ENCODE data around the gene OR2M7. TPM values are rescaled to one million over a fixed set of nuclear protein-coding genes. Genes with fewer than 3 reads are reported as not detected.

OR2M7 gene
- total and polyA plus RNA-seq, 2 donors (not counting 3 experiments of a cell fraction or from before 2014, with no cell fraction given), result not detected

- Histone ChIP-seq H3K4me1 (ENCODE audit: control insufficient read depth, extremely low read depth, insufficient read depth, low read length) (no peaks in the 10 kb centered on the region), H3K27me3 (ENCODE audit: control insufficient read depth in 2 of 2, insufficient read depth in 2 of 2, low read length in 2 of 2) (no peaks in the 10 kb centered on the region), H3K4me2 (ENCODE audit: insufficient read depth, low read length) (no peak overlapping the region), H3K36me3 (ENCODE audit: control insufficient read depth in 2 of 2, extremely low read depth in 1 of 2, insufficient read depth in 2 of 2, low read length in 2 of 2) (no peaks in the 10 kb centered on the region), H3K9me3 (replicated peaks; ENCODE audit: control insufficient read depth, insufficient read depth, low read length) (no peaks in the 10 kb centered on the region), H3K9me1 (replicated peaks; ENCODE audit: control insufficient read depth, extremely low read depth, insufficient read depth, low read length) (no peaks in the 10 kb centered on the region), H3K27ac (ENCODE audit: insufficient read depth, low read depth, low read length) (no peak overlapping the region), H2AFZ (ENCODE audit: low read depth, low read length) (no peak overlapping the region), H3K9ac (replicated peaks; ENCODE audit: extremely low read depth, insufficient read depth, low read length) (no peak overlapping the region), H3K79me2 (ENCODE audit: control insufficient read depth, insufficient read depth, low read length) (no peaks in the 10 kb centered on the region), H4K20me1 (replicated peaks; ENCODE audit: control insufficient read depth, extremely low read depth, insufficient read depth, low read length) (no peaks in the 10 kb centered on the region), H3K4me3 (replicated peaks in 1 of 3; ENCODE audit: insufficient read depth in 1 of 3, low read depth in 1 of 3, low read length in 3 of 3) (no peak overlapping the region)
- ChIA-PET POLR2A (no interaction called here), CTCF (no interaction called here)
- no peak for TF ChIP-seq MAX (IDR thresholded peaks at IDR 0.05; ENCODE audit: insufficient read depth, insufficient read length)
- no peak for TF ChIP-seq JUN (IDR thresholded peaks at IDR 0.05; ENCODE audit: borderline replicate concordance, insufficient read depth, insufficient read length, low read depth)
- TF ChIP-seq CTCF (IDR thresholded peaks at IDR 0.05; ENCODE audit: extremely low read depth in 1 of 2, insufficient read depth in 1 of 2, low read depth in 1 of 2, low read length in 2 of 2), result no peak
- TF ChIP-seq FOS (IDR thresholded peaks at IDR 0.05; ENCODE audit: borderline replicate concordance, insufficient read depth, low read length), result no peak
- no peak for TF ChIP-seq POLR2AphosphoS5 (IDR thresholded peaks at IDR 0.05; ENCODE audit: insufficient read depth, low read depth, low read length)
- TF ChIP-seq MYC (IDR thresholded peaks at IDR 0.05; ENCODE audit: low read depth, low read length), result no peak
- TF ChIP-seq POLR2A (IDR thresholded peaks at IDR 0.05; ENCODE audit: low read depth, low read length), result no peak
- TF ChIP-seq GATA2 (IDR thresholded peaks at IDR 0.05; ENCODE audit: insufficient read depth, insufficient read length, low read depth, low read length), result no peak
- TF ChIP-seq EZH2 (IDR thresholded peaks at IDR 0.05; ENCODE audit: borderline replicate concordance, low read depth, low read length, severe bottlenecking), result no peak
- dilution Hi-C loops (cut with MboI; ENCODE audit: extremely low pct_ligation_motif_present, low sequenced_read_pairs), result no loop called here
- intact Hi-C loops (cut with micrococcal nuclease), result no loop called here
- no peak for FAIRE-seq
- no peak for DNase-seq (ENCODE audit: low read depth, low spot score)
- BruUV-seq (replicated peaks), result no TSS peak
Observed at GRCh38 chr1:248343451-248343850, 19.1 kb upstream of the OR2M7 start.

Measured in endothelial cell of umbilical vein (primary cell).